Chondrocyte (in vitro differentiated cells): ENCODE data around the gene HK2. TPM values are rescaled to one million over a fixed set of nuclear protein-coding genes. Genes with fewer than 3 reads are reported as not detected.
"Not testable (repeated sequence)": the region's sequence is repeated elsewhere in the genome, so short reads cannot be mapped to it uniquely, and the experiment has no call there.

Source experiments
- DNase-seq: peaks from one replicate; pipeline ENCODE4 v3.0.0; 2021; ENCODE audit warnings: mixed read lengths, low spot score
- H3K27ac Mint-ChIP-seq: one replicate; pipeline ENCODE4 v1.8.0; 2021; ENCODE audit warnings: mild to moderate bottlenecking, moderate library complexity, mixed read lengths; ENCODE audit not compliant: unreplicated experiment
- H3K27me3 Mint-ChIP-seq: 2 replicates; pipeline ENCODE4 v1.8.0; 2021; ENCODE audit warnings: low read depth, mixed read lengths
- H3K36me3 Mint-ChIP-seq: 2 replicates; pipeline ENCODE4 v1.8.0; 2021; ENCODE audit warnings: low read depth, mixed read lengths
- H3K4me1 Mint-ChIP-seq: 2 replicates; pipeline ENCODE4 v1.8.0; 2021; ENCODE audit warnings: low read depth, mild to moderate bottlenecking, mixed read lengths
- H3K4me3 Mint-ChIP-seq: one replicate; pipeline ENCODE4 v1.8.0; 2021; ENCODE audit warnings: mild to moderate bottlenecking, moderate library complexity, mixed read lengths; ENCODE audit not compliant: unreplicated experiment
- H3K9me3 Mint-ChIP-seq: 2 replicates; pipeline ENCODE4 v1.8.0; 2021; ENCODE audit warnings: low read depth, mixed read lengths
- CTCF ChIP-seq: fragments of 200-600 bp; sonication (generic); IDR thresholded peaks from 2 replicates; pipeline ENCODE4 v1.5.0; 2021; ENCODE audit warnings: antibody characterized with exemption, mild to moderate bottlenecking, moderate library complexity
- total RNA-seq: library from RNA; stranded (reverse); gene quantifications from 3 replicates; pipeline ENCODE4 v1.2.1, GENCODE V29; 2021

HK2 gene
- total RNA-seq, 1 donor from 2014 or later: 31.4 TPM

GRCh38 chr2:74891136-74891764 lies 57.3 kb downstream of the HK2 start:
- TF ChIP-seq CTCF: no peak
- H3K27ac Mint-ChIP-seq: no peak overlapping the region
- no peaks in the 10 kb centered on the region for H3K27me3 Mint-ChIP-seq
- H3K4me3 Mint-ChIP-seq: no peak overlapping the region
- H3K9me3 Mint-ChIP-seq: no peaks in the 10 kb centered on the region
- no peak for DNase-seq
- H3K36me3 Mint-ChIP-seq: peaks cover 53% of the 10 kb centered on the region
- peaks cover 71% of the 10 kb centered on the region for H3K4me1 Mint-ChIP-seq

GRCh38 chr2:74891816-74892215 lies 57.9 kb downstream of the HK2 start:
- peaks cover 66% of the 10 kb centered on the region for H3K4me1 Mint-ChIP-seq
- peaks cover 48% of the 10 kb centered on the region for H3K36me3 Mint-ChIP-seq
- DNase-seq, H3K9me3 Mint-ChIP-seq, H3K4me3 Mint-ChIP-seq, H3K27me3 Mint-ChIP-seq: not testable (repeated sequence)
- peak overlapping the region; percentile 60 for H3K27ac Mint-ChIP-seq

GRCh38 chr2:74892609-74893008 lies 58.7 kb downstream of the HK2 start:
- Mint-ChIP-seq H3K4me3 (no peak overlapping the region), H3K36me3 (peaks cover 47% of the 10 kb centered on the region), H3K4me1 (peaks cover 58% of the 10 kb centered on the region), H3K27me3 (no peaks in the 10 kb centered on the region), H3K27ac (peak overlapping the region; percentile 67), H3K9me3 (no peaks in the 10 kb centered on the region)
- DNase-seq: no peak
- no peak for TF ChIP-seq CTCF

- Mint-ChIP-seq H3K9me3 (no peaks in the 10 kb centered on the region), H3K27ac (peak overlapping the region; percentile 81), H3K27me3 (no peaks in the 10 kb centered on the region), H3K4me1 (peaks cover 51% of the 10 kb centered on the region), H3K4me3 (peak overlapping the region; percentile 6), H3K36me3 (peaks cover 42% of the 10 kb centered on the region)
- no peak for DNase-seq
- no peak for TF ChIP-seq CTCF
These were observed 59.4 kb downstream of the HK2 start for GRCh38 chr2:74893332-74893731.

GRCh38 chr2:74894272-74894981 lies 60.5 kb downstream of the HK2 start:
- H3K4me1 Mint-ChIP-seq: peaks cover 48% of the 10 kb centered on the region

More at GRCh38 chr2:74894272-74894981, 60.5 kb downstream of the HK2 start:
- Mint-ChIP-seq H3K27ac (peak overlapping the region; percentile 76), H3K36me3 (peaks cover 32% of the 10 kb centered on the region), H3K9me3 (no peaks in the 10 kb centered on the region), H3K27me3 (no peaks in the 10 kb centered on the region), H3K4me3 (no peak overlapping the region)
- DNase-seq: no peak
- TF ChIP-seq CTCF: no peak
